Activated T-helper 1 cell treated with anti-CD3 and anti-CD28 coated beads, Interleukin-2, amount 50 U/mL, for 16 hours (primary cell): Measurements from ENCODE around the gene PNLDC1.
"Not testable (repeated sequence)": the region's sequence is repeated elsewhere in the genome, so short reads cannot be mapped to it uniquely, and the experiment has no call there.

Source experiments
- DNase-seq, 2 donors: peaks; one replicate each; pipeline ENCODE4 v3.0.0-alpha.2; 2020; ENCODE audit warnings: low read depth in 1 of 2, low spot score in 1 of 2

Gene PNLDC1

DNA sequence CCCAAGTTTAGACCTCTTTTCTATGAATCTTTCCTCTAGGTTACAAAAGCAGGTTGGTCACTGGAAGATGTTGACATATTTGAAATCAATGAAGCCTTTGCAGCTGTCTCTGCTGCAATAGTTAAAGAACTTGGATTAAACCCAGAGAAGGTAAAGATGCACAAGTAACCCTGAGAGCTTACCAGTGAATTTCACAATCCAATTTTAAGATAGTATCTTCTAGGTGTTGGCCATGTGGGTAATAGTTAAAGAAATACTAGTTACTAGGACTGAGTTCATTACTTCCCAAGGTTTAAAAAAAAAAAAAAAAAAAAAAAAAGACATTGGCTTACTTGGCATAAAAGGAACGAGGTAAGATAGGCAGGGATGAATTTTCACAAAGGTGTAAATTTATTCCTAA, 21.9 kb upstream of the PNLDC1 start:
- DNase-seq = no peak

DNA sequence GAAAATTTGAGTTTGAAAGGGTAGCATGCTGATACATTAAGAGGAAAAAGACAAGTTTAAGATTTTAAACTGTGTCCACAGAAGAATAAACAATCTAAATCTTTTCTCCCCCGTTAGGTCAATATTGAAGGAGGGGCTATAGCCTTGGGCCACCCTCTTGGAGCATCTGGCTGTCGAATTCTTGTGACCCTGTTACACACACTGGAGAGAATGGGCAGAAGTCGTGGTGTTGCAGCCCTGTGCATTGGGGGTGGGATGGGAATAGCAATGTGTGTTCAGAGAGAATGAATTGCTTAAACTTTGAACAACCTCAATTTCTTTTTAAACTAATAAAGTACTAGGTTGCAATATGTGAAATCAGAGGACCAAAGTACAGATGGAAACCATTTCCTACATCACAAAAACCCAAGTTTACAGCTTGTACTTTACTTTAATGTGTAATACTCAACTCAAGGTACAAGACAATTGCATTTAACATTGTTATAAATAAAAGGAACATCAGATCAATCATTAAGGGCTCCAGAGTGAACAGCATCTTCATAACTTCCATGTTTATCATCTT, 21.5 kb upstream of the PNLDC1 start:
- no peak for DNase-seq

DNA sequence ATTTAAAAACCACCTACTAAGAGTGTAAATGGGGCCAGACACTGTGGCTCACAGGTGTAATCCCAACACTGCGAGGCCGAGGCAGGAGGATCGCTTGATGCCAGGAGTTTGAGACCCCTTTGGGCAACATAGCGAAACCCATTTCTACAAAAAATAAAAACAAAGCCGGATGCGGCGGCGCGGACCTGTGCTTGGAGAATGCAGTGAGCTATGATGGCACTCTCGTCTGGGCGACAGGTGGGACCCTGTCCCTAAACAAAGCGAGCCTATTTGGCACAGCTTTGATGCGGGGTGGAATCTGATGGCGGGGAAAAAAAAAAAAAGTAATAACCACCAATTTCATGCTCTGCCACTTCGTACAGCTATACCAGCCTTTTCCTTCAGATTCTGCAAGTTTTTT, 11.8 kb upstream of the PNLDC1 start:
- DNase-seq = no peak

DNA sequence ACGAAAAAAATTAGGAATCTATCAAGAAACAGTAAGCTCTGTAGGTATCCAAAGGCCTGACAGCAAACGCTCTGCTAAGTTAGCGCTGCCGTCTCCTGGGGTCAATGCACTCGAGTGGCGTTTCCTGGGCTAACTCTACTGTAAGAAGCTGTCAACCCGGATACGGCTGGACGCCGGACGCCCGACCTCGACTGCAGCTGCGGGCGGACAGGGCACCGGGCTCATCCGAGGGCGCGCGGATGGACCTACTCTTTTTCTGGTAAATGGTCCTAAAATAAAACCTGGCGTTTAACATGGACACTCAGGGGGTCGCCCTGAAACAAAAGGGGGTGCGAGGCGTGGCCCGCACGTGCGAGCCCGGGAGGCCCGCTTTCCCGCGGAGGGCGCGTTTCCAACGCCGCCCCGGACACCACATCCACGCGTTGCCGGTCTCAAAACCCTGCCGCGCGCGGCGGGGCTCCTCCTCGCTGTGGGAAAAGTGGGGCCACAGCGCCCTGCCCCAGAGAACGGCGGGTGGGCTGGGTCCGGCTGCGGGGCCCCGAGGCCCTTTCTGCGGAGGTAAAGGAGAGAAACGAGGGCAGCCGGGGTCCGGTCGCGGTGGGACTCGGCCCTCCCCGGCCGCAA, 11.2 kb upstream of the PNLDC1 start:
- peak in 1 of 2 donors; percentile 4 for DNase-seq

DNA sequence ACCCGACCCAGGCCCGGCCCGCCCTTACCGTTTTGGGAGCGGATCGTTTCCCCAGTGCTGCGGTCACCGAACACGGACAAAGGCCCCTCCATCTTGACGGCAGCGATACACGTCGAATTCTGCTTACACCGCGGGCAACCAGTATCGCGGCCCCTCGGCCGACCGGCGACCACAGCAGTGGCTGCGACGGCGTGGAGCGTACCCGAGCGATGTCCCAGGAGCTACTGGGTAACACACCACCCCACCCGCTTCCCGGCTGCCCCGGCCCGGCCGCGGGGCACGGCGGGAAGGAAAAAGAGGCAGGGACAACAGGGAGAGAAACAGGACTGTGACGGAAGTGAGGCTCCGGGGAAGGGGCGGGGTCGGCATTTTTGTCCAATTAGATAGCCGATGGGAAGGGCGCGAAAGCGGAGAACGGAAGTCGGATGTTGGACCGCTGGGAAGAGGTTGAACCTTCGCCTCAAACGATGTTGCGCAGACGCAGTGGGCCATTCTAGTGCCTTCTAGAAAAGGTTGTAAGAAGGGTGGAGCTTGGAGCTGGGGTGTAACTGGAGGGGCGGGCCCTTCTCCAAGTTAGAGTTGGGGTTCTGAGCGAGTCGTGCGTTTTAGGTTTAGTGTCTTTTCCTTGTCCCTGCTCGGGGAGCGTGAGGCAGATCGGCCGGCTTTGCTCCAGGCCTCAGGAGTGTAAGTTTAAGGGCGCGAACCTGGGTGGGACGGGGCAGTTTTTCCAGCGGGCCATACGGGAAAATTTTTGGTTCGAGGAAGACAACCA, 10.5 kb upstream of the PNLDC1 start, which contains the start of gene TCP1:
Gene TCP1, minus strand, starts transcription at position 226 of the 772 bp plus-strand sequence. Its CDS starts 134 bp downstream, at position 92.
- peak; percentile 98 for DNase-seq

DNA sequence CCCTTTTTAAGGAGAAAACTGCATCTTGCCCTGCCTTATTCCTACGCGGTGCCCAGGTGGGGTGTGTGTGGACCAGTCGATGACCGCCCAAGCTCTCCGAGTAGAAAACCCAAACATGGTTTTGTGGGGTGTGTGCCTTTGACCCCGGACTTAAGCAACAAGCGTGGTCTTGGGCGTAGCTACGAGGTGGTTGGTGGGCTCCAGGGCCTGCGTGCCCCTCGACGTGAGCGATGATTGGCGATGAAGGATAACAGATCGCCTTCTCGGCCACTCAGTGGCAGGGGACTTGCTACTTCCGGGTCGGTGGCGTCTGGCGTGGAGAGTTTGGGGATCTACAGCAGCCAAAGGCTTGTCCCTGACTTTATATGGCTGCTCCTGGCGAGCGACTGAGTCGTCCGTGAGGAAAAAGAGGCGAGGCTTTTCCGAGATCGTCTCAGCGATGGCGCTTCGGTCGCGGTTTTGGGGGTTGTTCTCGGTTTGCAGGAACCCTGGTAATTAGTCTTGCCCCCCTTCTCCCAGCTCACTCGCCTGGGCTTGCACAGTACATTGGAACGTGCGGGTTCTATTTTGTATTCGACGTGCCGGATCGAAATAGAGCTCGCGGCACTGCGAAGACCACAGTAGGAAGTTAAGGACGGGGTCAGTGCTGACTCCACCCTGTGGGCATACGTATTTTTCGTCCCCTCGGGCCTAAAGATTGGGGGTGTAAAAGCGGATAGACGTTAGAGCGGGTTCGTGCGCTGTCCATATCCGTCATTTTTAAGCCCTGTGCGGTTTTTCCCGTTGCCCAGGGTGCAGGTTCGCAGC, 9.7 kb upstream of the PNLDC1 start, which contains the start of gene MRPL18:
Gene MRPL18, plus strand, starts transcription at position 319 of the 807 bp plus-strand sequence. Its CDS starts 121 bp downstream, at position 440.
- peak; percentile 74 to 80 for DNase-seq

DNA sequence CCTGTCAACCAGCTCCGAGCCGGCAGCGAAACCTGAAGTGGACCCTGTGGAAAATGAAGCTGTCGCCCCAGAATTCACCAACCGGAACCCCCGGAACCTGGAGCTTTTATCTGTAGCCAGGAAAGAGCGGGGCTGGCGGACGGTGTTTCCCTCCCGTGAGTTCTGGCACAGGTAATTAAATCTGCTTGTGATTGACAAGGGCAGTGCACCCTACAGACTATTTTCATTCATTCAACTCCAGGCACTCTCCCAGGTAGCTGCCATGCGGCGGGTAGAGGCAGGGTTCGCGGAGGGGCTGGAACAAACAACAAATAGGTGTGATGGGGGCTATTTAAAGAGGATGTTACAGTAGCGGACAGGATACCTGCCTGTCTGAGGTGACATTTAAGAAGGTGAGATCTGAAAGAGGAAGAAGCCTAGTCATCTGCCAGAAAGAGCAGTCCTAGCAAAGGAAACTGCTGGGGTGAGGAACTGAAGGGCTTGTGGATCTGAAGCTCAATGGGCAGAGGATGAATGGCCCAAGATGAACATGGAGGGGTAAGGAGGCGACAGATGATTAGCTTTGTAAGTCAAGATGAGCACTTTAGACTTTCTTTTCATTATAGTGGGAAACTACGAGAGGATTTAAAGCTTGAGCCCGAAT, 9.0 kb upstream of the PNLDC1 start:
- peak in 1 of 2 donors; percentile 9 for DNase-seq

DNA sequence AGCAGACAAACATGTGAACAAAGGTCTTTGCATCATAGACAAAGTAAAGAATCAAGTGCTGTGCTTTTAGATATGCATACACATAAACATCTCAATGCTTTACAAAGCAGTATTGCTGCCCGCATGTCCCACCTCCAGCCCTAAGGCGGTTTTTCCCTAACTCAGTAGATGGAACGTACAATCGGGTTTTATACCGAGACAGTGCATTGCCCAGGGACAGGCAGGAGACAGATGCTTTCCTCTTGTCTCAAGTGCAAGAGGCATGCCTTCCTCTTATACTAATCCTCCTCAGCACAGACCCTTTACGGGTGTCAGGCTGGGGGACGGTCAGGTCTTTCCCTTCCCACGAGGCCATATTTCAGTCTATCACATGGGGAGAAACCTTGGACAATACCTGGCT, 5.1 kb upstream of the PNLDC1 start:
- DNase-seq = not testable (repeated sequence)

DNA sequence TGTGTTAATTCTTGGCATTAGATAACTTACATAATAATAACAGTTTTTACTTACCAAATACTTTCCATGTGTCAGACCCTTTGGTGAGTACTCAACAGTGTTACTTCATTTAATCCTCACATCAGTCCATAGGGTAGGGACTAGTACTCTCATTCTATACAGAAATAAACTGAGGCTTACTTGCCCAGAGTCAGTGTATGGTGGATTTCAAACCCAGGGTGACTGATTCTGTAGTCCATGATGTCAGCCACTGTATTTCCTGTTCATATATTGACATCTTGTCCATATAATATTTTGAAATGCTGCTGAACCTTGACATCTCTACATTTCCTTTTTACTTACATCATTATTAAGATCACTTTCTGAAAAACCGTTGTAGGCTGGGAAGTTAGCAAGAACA, 2.5 kb upstream of the PNLDC1 start:
- no peak for DNase-seq

DNA sequence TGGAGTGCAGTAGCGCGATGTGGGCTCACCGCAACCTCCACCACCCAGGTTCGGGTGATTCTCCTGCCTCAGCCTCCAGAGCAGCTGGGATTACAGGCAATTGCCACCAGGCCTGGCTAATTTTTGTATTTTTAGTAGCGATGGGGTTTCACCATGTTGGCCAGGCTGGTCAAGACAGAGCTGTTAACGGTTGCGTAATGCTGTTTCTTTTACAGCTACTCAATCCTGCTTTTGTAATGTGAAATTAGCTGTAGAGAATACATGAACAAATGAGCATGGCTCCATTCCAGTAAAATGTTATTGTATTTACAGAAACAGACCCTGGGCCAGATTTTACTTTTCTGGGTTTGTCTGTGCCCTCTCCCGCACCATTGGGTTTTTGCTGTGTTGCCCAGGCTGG, 1.9 kb downstream of the PNLDC1 start:
- DNase-seq = no peak

DNA sequence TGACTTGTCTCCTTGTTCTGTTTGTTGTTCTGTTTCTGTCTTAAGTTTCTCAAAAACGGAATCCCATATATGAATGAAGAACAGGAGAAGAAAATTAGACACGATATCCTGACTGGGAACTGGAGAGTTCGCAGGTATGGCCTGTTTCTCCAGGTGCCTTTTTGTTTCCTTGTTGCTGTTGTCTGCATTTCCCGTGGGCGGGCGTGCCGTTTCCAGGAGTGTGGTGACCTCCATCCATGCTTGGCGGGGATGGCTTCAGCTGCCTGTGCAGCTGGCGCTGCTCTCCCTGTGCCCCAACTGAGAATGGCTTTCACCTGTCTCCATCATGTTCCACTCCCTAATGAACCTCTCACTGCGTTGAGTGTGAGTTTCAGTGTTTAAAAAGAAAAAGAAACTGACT, 4.4 kb downstream of the PNLDC1 start:
- no peak for DNase-seq

DNA sequence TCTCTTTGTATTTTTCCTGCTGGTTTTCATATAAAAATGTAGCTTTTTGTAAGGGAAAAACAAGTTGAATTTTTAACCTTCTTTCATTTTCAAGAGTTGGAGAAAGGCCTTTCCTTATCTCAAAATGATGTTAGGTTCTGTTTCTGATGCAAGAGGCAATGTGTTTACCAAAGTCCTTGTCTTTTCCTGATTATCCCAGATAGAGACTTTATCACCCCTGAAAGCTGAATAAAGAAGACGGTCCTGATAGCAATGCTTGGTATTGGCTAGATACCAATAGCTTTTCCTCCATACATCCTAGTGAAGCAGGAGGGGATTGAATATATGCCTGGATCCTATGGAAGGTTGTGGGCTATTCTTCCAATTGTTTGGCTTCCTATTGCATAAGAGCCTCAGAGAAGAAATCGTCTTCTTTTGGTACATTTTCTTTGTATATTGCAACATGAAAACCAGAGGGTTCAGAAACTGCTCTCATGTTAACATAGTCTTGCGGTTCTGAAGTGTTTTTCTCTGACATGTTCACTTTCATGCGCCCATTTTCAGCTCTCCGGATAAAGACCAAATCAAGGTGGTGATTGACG, 5.5 kb downstream of the PNLDC1 start:
- no peak for DNase-seq

DNA sequence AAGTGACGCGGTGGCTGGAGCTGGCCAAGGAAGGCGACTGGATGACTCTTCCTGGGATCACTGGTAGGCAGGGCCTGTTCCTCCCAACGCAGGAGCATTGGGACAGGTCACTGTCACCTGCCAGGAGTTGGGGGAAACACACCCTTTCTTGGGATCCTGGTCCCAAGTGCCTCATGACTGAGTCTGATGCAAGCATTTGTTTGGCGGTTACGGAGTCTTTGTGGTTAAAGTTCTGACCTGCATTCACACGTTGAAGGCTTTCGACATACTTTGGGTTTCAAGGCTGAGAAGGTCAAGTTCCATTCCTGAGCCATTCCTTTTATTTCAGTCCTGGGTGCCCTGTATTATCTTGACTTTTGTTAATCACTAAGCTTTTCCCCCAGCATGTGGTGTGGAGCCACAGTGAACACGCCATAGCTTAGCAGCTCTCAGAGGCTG, 6.0 kb downstream of the PNLDC1 start:
- DNase-seq = no peak

DNA sequence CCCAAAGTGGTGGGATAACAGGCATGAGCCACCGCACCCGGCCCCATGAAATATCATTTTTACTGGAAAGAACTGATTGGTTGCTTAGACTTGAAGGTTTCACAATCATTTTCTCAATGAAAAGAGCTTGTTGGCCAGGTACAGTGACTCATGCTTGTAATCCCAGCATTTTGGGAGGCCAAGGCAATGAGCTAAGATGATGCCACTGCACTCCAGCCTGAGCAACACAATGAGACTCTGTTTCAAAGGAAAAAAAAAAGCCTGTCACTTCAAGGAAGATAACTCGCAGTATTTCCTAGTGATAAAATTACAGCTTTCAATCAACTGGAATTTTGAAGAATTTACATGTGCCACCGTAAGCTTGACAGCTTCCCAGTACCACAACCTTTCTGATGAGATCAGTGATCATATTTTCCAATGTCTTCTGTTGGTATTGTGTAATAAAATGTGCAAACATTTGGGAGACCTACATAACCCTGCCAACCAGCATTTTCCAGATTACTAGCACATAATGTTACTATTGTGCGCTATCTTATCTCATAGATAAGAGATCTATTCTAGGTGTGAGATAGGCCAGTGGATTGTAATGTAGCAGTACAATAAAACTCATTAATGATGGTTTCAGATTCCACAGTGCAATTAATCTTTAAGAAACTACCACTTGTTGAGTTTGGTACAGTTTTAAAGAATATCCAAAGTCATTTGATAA, 7.2 kb downstream of the PNLDC1 start:
- DNase-seq = no peak

DNA sequence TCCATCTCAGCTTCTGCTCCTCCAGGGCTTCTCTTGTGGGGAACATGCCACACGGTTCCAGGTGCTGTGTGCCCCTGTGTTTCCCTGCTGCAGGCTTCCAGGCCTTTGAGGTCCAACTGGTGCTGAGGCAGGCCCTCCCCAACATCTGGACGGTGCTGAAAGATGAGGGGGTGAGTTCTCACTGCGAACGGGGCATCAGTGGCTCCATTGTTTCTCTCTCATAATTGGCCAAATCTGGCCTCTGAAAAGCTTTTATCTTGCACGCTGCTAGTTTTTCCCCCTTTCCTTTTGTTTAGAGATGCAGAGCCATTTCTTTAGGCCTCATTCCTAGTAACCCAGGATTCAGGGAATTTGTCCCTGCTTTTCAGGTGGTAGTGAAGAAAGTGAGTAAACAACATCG, 8.6 kb downstream of the PNLDC1 start:
- DNase-seq = no peak

DNA sequence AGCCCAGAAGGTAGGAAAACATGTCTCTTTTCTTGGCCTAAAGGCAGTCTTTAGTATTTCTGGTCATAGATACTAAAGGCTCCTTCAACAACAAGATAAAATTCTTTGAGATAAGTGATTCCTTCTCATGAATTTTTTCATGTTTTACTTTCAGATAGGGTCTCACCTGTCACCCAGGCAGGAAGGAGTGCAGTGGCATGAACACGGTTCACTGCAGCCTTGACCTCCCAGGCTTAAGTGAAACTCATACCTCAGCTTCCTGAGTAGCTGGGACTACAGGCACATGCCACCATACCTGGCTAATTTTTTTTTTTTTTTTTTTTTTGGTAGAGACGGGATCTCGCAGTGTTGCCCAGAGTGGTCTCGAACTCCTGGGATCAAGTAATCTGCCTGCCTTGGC, 9.1 kb downstream of the PNLDC1 start:
- no peak for DNase-seq

DNA sequence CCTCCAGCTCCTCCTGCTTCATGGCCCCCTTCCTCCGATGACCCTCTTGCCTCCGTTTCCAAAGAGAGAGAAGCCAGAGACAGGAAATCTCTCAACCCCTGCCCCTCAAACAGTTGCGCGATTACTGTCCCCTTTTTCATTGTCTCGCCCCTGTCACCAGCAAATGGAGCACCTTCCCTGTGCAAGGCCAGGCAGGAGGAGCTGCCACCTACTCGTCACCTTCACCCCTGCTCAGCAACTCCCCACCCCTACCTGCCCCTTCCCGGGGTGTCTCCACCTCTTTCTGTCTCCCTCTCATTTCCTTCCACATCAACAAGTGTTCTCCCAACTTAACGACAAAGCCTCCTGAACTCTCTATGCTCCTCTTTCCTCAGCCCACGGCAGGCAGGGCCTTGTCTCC, 13.7 kb downstream of the PNLDC1 start:
- no peak for DNase-seq

DNA sequence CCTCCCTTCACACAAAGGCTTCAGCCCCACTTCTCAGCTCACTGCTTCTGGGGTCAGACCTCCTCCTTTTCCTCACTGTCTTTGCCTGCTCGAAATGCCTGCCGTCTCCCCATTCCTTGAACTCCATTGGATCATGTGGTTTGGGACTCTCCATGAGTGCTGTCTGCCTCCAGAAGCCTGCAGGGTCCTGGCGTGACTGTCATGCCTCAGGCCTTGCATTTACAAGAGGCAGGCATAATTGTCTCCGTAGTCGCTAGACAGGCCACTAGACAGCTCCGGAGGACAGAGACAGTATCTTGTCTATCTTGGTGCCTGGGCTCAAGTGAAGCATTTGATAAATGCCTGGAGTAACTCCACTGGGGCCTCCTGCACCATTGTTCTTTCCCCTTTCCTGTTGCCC, 15.3 kb downstream of the PNLDC1 start:
- DNase-seq = no peak

DNA sequence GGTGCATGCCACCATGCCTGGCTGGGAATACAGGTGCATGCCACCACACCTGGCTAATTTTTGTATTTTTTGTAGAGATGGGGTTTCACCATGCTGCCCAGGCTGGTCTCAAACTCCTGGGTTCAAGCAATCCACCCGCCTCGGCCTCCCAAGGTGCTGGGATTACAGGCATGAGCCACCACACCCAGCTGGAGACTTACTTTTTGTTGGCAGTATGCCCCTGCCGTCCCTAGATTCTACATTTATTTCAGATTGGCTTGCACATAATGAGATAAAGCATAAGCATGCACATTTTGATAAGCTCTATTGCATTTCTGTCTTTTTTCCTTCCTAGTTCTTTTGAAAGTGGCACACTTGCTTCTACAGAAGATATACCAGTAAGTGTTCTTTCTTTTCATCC, 16.7 kb downstream of the PNLDC1 start:
- not testable (repeated sequence) for DNase-seq
